ENCODE results near the gene FAM78B. TPM values are rescaled to one million over a fixed set of nuclear protein-coding genes. Genes with fewer than 3 reads are reported as not detected.

Gene FAM78B
- total RNA-seq, 1 experiment from 2014 or later: not detected

DNA sequence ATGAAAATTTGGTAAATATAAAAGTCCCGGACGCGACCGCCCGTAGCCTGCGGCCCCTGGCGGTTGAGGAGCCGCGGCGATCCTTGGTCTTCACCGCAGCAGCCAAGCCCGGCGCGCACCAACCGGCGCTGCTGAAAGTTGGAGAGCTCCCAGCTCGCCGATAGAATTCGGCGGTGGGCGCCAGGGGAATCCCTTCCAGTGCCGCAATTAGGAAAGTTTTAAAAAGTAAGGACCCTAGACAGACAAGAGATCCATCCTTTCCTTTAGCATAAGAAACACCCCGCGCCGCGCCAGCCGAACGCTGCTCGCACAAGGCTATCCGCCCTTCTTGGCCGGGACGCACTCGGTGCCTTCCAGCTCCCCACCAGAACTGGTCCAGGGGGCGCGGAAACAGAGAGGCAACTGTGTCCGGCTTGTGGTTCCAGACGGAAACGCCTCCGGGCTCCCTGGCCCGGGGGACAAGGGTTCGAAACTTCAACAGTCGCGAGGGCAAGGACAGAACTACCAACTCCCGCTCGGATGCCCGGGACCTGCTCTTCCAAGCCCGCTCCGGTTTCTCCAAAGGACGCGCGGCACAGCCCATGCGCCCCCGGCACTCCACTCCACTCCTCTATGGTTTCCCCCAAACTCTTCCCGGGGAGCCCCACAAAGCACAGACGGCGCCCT, 1.7 kb downstream of the FAM78B start:
- no peak for DNase-seq (ENCODE audit: low spot score)

DNA sequence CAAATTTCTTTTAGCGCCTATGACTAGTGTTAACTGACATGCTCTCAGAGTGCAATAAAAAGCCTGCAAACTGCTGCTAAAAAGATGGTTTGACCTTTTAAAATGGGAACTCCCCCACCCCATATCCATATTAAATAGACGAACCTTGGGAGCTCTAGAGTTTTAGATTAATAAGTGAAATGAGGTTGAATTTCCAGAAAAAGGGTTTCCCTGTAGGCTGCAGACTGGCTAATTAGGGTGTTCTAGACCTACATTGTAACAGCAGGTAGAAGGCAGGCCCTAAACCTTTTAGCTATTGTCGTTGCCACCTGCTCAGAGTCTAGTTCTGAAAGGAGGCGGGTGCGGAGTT, 2.2 kb downstream of the FAM78B start:
- no peak for DNase-seq (ENCODE audit: low spot score)

DNA sequence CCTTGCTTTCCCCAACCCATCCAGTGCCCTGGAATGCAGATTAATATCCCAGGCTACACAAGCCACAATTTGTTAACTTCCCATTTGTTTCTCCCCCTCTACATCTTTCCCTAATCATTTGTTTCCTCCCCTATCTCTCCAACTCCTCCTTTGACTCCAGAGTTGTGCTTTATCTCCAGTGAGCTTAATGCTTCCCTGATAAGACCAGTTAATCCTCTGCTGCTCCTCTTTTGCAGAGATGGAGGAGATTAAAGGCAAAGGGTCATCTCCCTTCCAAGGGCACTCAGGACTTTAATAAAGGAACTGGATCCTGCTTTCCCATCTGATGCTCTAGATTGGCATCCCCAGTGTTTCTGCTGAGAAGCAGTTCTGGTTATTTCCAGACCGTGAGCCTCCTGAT, 7.1 kb downstream of the FAM78B start:
- no peak for DNase-seq (ENCODE audit: low spot score)

DNA sequence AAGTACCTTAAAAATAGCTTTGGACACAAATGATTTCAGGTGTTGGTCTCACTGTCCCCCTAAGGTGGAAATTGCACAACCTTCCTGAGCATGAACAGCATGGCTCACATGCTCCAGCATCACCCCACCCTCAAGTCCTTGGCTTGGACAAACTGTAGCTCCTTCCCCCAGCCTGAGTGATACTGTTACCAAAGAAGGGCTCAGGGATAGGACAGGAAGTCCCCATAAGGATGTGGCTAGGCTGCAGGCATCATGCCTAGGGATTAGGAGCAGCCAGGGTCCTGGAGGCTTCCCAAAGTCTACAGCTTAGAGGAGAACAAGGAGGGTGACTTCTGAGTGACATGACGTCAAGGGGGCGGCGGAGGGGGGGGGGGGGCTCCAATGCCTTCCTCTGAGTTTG, 10.1 kb downstream of the FAM78B start:
- no peak for DNase-seq (ENCODE audit: low spot score)

DNA sequence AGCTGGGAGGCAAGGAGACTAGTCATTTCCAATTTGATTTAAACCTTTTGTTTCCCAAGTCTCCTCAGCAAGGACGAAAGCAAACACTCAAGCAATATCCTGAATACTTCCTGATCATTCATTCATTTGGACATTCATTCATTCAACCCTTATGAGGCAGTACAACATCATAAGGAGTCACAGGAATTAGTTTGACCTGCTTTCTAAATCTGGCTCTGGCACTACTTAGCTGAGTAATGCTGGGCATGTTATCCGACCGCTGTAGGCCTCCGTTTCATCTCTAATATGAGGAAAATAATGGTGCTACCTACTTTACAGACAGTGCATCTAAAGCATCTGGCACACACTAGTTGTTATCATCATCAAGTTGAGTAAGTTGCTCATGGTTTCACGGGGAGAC, 11.7 kb downstream of the FAM78B start:
- no peak for DNase-seq (ENCODE audit: low spot score)

DNA sequence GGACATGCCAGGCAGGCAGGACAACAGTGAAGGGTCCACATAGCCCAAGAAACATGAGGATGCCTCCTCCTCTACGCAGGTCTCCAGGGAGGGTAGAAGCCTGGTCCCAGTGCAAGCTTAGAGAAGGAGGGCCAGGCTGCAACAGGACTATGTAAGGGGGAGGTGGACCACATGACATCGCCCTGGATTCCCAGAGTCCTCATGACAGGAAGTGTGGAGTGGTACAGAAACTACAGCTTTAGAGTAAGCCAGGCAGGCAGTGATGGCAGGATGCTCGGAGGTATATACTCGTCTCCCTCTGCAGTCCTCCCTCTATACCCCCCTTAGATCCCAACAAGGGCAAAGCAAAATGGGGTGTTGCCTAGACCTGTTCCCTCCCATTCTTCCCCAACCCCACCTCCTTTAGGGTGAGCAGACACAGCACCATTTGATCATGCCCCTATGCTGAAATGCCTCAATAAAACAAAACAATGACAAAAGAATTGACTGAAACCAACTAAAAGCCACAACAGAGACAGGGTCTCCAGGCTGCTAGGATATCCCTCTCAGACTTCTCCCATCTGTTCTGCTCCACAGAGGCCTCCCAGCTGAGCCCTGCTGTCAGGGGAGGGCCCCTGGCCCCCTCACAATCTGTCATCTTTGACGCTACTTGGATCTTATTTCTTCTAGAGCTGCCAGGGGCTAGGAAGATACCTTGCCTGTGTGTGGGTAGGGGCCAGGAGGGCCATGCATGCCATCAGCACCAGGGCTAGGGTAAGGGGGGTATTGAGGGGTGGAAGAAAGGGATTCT, 13.1 kb downstream of the FAM78B start:
- no peak for DNase-seq (ENCODE audit: low spot score)

DNA sequence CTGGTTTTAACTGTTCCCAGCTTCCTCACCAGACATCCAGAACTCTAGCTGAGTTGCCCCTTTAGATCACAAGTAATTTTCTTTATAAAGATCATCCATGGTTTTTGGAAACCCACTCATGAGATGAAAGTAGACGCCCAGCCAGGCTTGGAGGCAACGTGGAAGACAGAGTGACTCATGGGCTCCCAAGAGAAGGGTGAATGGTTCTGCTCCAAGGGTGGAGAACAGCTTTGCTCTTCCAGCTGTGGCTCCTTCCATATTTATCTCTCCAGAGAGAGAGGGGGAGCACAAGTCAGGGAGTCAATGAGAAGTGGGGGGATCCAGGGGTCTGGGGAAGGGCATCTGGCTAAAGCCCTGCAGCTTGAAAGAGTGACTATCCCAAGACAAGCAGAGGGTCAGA, 13.8 kb downstream of the FAM78B start:
- DNase-seq (ENCODE audit: low spot score): no peak

DNA sequence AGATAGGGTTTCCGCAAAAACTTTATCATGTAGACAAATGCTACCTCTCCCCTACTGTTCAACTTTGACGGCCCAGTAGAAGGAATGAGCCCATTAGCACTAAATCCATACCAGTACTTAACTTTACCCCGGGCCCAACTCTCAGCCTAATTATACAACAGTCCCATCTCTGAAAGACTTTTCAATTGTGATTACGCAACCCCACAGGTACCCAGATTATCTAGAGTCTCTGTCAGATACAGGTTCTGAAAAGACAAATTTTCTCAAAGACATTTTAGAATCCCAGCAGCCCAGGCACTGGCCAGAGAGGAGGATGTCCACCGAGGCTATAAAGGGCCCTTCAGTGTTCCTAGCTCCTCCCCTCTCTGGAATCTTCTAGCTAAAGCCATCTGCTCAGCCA, 15.0 kb downstream of the FAM78B start:
- no peak for DNase-seq (ENCODE audit: low spot score)

DNA sequence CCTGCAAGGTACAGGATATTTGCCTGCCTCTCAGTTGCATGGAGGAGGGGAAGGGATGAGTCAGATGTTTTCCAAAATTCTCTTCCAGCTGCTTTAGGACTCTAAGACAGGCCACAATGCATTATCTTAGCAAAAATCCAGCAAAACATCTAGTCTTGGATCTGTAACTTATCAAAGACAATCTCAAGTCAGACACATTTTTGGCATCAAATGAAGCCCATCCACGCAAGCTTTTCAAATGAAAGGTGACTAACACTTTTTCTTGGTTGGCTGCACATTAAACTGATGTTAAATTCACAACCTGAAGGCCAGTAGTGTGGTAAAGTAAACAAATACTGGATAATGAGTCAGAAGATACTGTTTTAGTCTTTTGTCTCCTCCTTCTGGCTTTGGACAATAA, 21.3 kb downstream of the FAM78B start:
- DNase-seq (ENCODE audit: low spot score): no peak

DNA sequence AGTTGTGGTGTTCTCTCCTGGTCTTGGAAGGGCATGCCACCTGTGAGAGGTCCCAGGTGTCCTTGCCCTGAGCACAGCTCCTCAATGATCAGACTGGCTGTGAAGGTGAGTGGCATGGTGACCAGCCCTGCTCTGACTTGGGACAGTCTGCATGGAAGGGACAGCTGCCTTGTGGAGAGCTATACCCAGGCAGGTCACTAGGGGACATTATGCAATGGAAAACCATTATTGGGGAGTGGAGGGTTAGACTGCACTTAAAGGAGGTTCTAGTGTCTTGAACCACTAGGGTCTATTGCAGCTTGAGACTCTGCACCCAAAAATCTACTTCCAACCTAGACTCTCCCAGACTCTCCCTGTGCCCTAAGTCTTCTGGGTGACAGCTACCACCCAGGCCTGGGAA, 24.8 kb downstream of the FAM78B start:
- DNase-seq (ENCODE audit: low spot score): no peak

DNA sequence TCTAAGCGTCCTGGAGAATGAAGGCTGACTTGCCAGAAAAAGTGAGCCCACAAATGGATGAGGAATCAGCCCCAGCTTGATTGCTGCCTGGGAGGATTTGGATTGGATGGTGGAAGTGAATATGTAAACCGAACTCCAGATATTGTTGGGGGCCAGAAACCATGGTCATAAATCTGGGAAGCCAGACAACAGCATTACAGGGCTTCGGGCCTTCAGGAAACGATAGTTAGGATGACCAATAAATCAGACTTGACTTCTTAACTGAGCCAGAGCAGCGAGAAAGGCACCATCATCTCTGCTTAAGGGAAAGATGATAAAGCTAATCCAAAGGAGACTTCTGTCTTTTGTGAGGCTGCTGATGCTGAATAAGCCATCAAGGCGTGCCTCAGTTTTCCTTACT, 26.6 kb downstream of the FAM78B start:
- no peak for DNase-seq (ENCODE audit: low spot score)

DNA sequence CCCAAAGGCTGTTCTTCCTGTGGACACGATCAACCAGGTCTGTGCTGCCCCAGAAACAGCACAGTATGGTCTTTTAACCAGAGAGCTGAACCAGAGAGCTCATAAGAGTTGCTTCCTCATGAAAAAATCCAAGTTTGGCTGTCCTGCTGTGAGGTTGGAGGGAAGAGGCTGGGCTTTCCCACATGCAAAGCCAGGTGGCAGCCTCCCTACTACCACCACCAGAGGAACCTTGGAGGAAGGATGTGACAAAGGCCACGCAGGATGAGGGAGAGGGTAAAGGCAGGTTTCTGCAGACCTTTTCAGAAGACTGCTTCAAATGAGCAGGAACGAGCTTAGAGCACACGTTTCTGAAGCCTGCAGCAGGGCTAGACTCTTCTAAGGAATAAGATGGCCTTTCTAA, 27.1 kb downstream of the FAM78B start:
- no peak for DNase-seq (ENCODE audit: low spot score)

DNA sequence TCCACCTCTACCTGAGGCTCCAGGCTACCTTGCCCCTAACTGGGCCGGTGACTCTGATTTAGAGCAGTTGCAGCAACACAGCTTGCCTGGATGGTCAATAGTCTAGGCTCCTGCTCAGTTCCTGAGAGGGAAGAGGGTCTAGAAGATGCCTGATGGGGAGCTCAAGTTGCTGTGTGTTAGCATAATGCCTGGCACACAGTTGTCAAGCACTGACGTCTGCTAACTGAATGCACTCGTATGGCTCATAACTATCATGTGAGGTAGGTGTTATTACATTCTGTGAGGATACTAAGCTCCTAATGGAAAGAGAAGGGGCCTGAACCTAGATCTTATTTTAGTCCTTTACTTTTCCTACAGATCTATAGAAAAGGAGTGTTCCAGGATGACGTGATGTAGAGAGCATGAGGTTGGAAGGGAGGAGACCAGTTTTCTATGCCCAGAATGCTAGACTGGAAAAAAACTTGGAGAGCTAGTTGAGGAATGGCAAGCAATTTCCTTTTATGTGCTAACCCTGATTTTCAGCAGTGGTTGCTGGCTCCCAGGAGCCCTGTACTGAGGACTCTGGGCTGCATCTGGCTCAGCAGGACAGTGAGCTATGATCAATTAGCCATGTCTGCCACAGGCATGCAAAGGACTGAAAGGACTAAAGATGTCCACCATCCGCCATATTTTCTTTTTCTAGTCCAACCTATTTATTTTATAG, 30.0 kb downstream of the FAM78B start:
- no peak for DNase-seq (ENCODE audit: low spot score)

DNA sequence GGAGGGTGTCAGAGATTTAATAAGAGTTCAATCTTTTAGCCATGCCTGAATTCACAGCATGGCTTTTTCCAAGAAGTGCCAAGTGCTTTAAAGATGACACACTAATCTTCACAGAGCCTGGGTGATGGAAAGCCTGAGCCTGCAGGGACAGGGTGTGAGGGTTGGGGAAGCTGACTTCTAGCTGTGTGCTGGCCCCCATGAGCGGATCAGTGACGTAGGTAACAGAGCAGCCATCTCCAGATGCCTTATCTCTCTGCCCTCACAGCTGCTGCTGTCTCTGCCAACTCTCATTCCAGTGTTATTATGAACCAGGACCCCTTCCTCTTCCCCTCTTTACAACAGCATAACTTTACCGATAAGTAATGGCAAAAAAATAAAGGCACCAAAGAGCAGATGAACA, 30.6 kb downstream of the FAM78B start:
- no peak for DNase-seq (ENCODE audit: low spot score)

DNA sequence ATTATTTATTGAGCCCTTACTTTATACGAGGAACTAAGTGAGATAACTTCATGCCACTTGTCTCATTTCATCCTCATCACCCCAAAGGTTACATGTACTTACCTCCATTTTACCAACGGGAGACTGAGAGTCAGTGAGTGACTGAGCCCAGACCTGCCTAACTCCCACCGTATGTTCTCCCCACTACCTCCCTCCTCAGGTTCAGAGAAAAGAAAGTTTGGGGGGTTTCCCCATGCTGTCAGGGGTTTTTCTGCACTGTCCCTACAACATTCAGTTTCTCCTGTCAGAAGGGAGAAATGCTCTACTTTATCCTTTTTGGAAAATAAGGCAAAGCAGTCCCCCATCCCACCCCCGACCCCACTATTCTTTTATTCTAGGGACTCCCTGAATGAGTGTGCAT, 32.9 kb downstream of the FAM78B start:
- DNase-seq (ENCODE audit: low spot score): no peak

DNA sequence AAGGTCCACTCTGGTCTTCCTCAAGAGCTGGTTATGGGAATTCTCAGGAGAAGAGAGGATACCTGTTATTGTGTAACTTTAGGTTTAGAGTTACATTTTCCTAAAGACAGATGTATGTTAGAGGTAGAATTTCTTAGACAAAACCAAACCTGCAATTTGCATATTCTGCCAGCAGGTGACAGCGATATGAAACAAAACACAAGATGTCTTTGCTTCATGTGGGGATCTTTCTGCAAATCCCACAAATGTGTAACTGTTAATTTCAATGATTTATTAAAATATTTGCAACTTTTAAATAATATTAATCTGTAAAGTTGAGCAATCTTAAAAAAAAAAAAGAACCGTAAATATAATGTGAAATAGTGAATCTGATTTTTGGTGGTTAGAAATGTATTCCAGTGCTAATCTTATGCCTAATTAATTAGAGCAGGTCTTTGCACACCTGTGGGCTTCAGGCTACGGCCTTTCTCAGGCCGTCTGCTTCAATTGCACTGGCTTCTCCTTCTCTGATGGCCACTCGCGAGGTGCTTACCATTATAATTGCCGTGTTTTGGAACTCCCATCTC, 33.4 kb downstream of the FAM78B start:
- DNase-seq (ENCODE audit: low spot score): peak; percentile 46

DNA sequence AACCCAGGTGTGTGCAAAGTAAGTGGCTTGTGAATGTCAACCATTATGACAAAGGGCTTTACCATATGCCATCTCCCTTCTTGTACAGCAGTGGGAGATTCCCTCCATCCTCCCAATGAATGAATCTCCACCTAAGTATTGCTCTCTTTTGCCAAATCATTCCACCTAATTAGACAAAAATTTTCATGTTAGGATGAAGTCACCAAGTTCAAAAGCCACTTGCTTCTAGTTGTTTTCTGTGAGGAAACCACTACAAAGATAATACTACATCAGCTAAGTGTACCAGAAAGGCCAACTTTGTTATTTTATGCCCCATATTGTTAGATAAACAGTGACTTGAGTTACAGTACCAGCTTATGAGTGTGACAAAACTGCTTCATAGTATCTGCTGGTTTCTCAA, 34.3 kb downstream of the FAM78B start:
- DNase-seq (ENCODE audit: low spot score): no peak

DNA sequence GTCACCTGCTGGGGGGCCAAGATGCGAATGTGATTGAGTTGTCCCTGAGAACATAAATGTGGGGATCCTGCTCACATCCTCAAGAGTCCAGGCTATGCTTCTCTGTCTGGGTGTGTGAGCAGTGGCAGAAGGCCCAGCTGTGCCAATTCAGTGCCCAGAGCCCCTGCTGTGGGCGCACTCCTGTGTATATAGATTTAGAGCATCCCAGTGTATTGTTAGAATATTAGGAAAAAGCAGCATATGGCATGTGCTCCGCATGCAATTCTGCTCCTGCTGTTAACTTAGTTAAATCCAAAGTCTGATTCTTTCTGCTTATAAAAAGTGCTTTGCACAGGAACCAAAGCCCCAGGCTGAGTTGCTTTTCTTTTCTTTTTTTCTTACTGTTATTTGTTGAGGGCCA, 37.8 kb downstream of the FAM78B start:
- DNase-seq (ENCODE audit: low spot score): no peak

DNA sequence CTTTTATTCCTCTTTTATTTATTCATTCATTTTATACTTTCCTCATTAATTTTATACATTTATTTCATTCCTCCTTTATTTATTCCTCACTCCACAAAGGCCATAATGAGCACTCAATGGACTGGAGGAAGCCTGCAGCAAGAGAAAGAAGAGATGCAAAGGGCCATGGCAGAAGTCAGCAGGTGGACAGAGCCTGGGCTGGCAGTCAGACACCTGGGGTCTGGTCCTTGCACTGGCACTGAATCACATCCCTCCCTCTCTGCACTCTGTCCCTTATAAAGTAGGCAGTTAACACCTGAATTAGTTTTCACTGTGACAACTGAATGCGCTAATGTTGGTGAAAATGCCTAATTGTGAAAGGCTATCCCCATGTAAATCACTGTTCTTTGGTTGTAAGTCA, 38.6 kb downstream of the FAM78B start:
- DNase-seq (ENCODE audit: low spot score): no peak

DNA sequence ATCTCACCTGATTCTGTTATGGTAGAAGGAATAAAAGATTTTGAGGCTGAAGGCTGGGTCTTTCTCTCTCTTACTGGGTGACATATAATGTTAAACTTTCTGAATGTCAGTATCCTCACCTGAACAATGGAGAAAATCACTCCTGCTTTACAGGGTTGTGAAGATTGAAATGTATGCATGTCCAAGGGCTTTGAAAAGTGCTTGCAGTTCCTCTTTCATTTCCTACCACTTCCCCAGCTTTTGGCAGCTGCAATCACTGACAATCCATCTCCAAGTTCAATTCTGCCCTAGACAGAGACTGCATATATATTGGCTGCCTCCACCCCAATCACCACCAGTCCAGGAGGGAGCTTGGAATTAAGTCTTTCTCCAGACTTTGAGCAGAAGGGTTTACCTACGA, 39.8 kb downstream of the FAM78B start:
- DNase-seq (ENCODE audit: low spot score): no peak

DNA sequence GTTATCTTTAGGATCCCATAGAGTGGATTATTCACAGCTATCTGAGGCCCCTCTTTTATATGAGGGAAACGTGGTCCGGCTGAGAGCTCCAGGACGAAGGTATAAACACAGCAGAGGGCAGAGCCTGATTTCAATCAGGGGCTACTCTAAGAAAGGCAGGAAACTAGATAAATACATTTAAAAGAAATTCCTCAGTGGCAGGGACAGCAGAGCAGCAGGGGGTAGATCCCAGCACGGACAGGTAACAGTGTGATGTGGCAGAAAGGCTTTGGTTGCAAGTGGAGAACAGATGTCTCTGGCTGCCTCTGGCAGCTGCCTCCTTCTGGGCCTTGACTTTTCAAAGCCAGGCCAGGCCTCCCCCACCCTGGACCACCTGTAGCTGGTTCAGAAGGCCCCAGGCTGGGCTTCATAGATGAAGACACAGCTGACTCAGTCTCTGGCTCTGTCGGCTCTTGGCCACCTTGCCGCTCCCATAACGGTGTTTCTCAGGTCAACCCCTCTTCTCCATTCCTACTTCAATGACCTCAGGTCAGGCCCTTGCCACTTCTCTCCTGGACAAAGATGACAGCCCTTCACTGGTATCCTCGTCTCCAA, 43.8 kb downstream of the FAM78B start:
- DNase-seq (ENCODE audit: low spot score): no peak

DNA sequence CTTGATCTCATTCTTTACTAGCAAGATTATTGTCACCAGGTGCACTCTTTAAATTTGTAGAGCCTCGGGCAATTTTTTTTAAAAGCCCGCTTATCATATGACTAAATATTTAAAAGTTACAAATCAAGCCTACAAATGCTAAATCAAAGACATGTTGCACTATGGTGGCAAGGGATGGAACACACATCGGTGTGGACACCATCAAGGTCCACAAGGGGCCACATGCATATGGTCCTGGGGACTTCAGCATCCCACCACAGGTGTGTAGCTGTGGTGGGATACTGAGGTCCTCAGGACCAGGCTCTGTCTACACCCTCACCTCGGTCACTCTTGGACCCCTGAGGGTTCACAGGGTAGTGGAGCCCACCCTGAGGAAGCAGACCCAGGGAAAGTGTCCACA, 45.8 kb downstream of the FAM78B start:
- no peak for DNase-seq (ENCODE audit: low spot score)

Data from HT-29 (cell line).